Lung (tissue), 12 donors: Measurements from ENCODE around the gene ULK3. TPM values are rescaled to one million over a fixed set of nuclear protein-coding genes. Genes with fewer than 3 reads are reported as not detected.

ENCODE experiments used
- ATAC-seq: fragments of 200-7000 bp; cut with Tn5 transposase; one replicate; pipeline ENCODE4 v1.9.1; 2020; ENCODE audit warnings: moderate number of reproducible peaks; ENCODE audit not compliant: insufficient read depth, low FRiP score
- DNase-seq, 3 donors: peaks; one replicate each; pipeline ENCODE4 v3.0.0-alpha.2; 2013 to 2017
- H3K27ac ChIP-seq, 2 donors: one replicate each; pipeline ENCODE4 v1.5.1; 2013; ENCODE audit warnings: mild to moderate bottlenecking in 2 of 2, moderate library complexity in 2 of 2, control low read depth in 1 of 2, inconsistent platforms in 1 of 2, low read depth in 1 of 2, low read length in 1 of 2
- H3K27me3 ChIP-seq, 3 donors: one replicate each; pipeline ENCODE4 v1.5.1; 2013; ENCODE audit warnings: low read length in 2 of 3; ENCODE audit not compliant: control insufficient read depth in 3 of 3, insufficient read depth in 3 of 3
- H3K36me3 ChIP-seq, 4 donors: one replicate each; pipeline ENCODE4 v1.5.1; 2013; ENCODE audit warnings: low read length in 4 of 4, mild to moderate bottlenecking in 1 of 4, moderate library complexity in 1 of 4; ENCODE audit not compliant: control insufficient read depth in 4 of 4, insufficient read depth in 4 of 4
- H3K4me1 ChIP-seq, 5 donors: one replicate each; pipeline ENCODE4 v1.5.1; 2013; ENCODE audit warnings: low read length in 5 of 5, mild to moderate bottlenecking in 2 of 5, moderate library complexity in 1 of 5; ENCODE audit not compliant: control insufficient read depth in 5 of 5, insufficient read depth in 5 of 5
- H3K4me3 ChIP-seq: one replicate; pipeline ENCODE4 v1.5.1; 2013; ENCODE audit warnings: mild to moderate bottlenecking, control low read depth, moderate library complexity
- H3K9ac ChIP-seq, 2 donors: one replicate each; pipeline ENCODE4 v1.5.1; 2013; ENCODE audit warnings: low read length in 2 of 2, control low read depth in 1 of 2; ENCODE audit not compliant: insufficient read depth in 1 of 2
- H3K9me3 ChIP-seq, 4 donors: one replicate each; pipeline ENCODE4 v1.5.1; 2013; ENCODE audit warnings: low read length in 3 of 4, mild to moderate bottlenecking in 1 of 4, moderate library complexity in 1 of 4; ENCODE audit not compliant: control insufficient read depth in 4 of 4, insufficient read depth in 3 of 4
- WGBS, 2 donors: extraction: QIAGEN DNeasy Blood & Tissue Kit; methylation state at CpG; one replicate each; pipeline ENCODE4 v1.1.7; 2013; 5-methylcytosine and 5-hydroxymethylcytosine counted together
- polyA plus RNA-seq, 2 donors: library from polyadenylated mRNA; stranded (reverse); fragments of 200-250 nt; gene quantifications; one replicate each; pipeline ENCODE4 v1.2.1, GENCODE V29; 2013
- total RNA-seq, 2 donors: library from RNA; depleted of rRNA in 1 of 2; stranded (reverse); fragments of >200 nt in 1 of 2; gene quantifications; one replicate each; pipeline ENCODE4 v1.2.1, GENCODE V29; 2014 to 2021
- TF ChIP-seq, protein P1 (sequence below): IDR thresholded peaks from 2 replicates; pipeline ENCODE4 v1.5.1; 2012; ENCODE audit warnings: mild to moderate bottlenecking; ENCODE audit errors: control extremely low read depth, extremely low read depth
- donor health status: control.
- donor health status: control.
- donor health status: Bipolar disorder and iron deficiency.
- donor health status: healthy.
- donor health status: DM: yes; HTN: yes; CAD: no.

The ULK3 gene
- total and polyA plus RNA-seq, 4 donors: 20.6 to 54.5 (median 38.7) TPM

DNA sequence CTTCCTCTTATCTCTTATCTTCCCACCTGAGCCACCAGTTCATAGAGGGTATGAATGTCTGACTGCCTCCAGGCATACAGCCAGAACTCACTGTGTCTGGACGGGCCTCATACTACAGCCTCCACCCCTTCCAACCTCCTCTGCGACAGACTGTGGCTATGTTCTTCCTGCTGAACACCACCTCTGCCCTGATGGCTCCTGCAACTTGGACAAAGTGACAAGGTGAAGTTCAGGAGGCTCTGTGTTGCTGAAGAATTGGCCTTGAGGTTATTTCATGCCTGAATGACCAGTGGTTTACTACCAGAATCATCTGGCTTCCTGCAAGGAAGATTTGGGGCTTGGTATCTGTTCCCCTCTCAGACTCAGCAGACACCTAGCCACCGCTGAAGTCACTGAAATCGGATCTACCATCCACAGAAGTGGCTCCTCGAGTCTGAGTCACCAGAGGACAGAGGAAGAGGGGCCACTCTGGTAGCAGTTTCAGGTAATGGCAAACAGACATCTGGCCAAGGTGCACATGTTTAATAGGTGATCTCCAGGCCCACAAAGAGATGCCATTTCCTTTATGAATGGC, 14.2 kb upstream of the ULK3 start:
- H3K4me3 ChIP-seq: no peak overlapping the region
- H3K9me3 ChIP-seq: no peaks in the 10 kb centered on the region
- no peaks in the 10 kb centered on the region for H3K27me3 ChIP-seq
- TF ChIP-seq, protein P1, sequence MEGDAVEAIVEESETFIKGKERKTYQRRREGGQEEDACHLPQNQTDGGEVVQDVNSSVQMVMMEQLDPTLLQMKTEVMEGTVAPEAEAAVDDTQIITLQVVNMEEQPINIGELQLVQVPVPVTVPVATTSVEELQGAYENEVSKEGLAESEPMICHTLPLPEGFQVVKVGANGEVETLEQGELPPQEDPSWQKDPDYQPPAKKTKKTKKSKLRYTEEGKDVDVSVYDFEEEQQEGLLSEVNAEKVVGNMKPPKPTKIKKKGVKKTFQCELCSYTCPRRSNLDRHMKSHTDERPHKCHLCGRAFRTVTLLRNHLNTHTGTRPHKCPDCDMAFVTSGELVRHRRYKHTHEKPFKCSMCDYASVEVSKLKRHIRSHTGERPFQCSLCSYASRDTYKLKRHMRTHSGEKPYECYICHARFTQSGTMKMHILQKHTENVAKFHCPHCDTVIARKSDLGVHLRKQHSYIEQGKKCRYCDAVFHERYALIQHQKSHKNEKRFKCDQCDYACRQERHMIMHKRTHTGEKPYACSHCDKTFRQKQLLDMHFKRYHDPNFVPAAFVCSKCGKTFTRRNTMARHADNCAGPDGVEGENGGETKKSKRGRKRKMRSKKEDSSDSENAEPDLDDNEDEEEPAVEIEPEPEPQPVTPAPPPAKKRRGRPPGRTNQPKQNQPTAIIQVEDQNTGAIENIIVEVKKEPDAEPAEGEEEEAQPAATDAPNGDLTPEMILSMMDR: no peak
- peaks cover 0 to 18% (median 6%) of the 10 kb centered on the region in 5 donors for H3K4me1 ChIP-seq
- H3K36me3 ChIP-seq: peaks cover 6 to 31% (median 12%) of the 10 kb centered on the region in 4 donors
- ATAC-seq (no peak), DNase-seq (no peak)
- WGBS, 2 donors: 55 to 57% methylated on average over 5 of the region's 5 CpGs
- no peak overlapping the region for H3K9ac ChIP-seq
- peak overlapping the region in 1 of 2 donors; percentile 35 for H3K27ac ChIP-seq

DNA sequence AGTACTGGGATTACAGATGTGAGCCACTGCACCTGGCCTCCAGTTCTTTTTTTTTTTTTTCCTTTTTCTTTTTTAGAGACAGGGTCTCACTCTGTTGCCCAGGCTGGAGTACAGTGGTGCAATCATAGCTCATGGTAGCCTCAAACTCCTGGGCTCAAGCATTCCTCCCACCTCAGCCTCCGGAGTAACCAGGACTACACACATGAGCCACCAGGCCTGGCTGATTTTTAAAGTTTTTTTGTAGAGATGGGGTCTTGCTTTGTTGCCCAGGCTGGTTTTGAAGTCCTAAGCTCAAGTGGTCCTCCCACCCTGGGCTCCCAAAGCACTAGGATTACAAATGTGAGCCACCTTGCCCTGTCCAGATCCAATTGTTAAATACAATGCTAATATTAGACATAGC, 13.6 kb upstream of the ULK3 start:
- DNase-seq (no peak), ATAC-seq (no peak)
- no peaks in the 10 kb centered on the region for H3K27me3 ChIP-seq
- peaks cover 8 to 38% (median 17%) of the 10 kb centered on the region in 4 donors for H3K36me3 ChIP-seq
- no peak overlapping the region for H3K4me3 ChIP-seq
- 96 to 100% methylated on average over 1 of the region's 1 CpG for WGBS, 2 donors
- TF ChIP-seq, protein P1: no peak
- H3K4me1 ChIP-seq: peaks cover 0 to 18% (median 6%) of the 10 kb centered on the region in 5 donors
- no peak overlapping the region for H3K27ac ChIP-seq
- no peak overlapping the region for H3K9ac ChIP-seq
- no peaks in the 10 kb centered on the region for H3K9me3 ChIP-seq

DNA sequence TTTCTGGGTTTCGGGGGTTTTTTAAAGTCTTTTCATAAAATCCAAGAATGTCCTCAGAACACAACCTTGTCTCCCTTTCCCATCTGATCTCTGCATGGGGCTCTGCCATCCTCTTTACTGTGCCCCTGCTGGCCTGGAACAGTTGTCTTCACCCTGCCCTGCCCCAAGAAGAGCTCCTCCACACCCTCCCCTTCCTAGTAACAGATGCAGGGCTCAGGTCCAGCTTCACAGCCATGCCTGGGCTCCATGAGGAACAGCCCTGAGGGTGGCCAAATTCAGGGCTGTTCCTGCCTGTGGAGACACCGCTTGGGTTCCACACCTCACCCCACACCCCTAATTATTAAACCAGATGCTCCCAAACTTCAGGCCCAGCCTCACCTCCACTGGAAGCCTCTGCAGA, 12.9 kb upstream of the ULK3 start:
- Histone ChIP-seq H3K4me3 (no peak overlapping the region), H3K4me1 (peaks cover 0 to 18% (median 6%) of the 10 kb centered on the region in 5 donors), H3K9ac (no peak overlapping the region), H3K27ac (no peak overlapping the region), H3K27me3 (no peaks in the 10 kb centered on the region), H3K9me3 (no peaks in the 10 kb centered on the region), H3K36me3 (peaks cover 13 to 44% (median 23%) of the 10 kb centered on the region in 4 donors)
- TF ChIP-seq, protein P1: no peak
- no peak for DNase-seq
- no peak for ATAC-seq
- 95 to 100% methylated on average over 2 of the region's 2 CpGs for WGBS, 2 donors
